SK-N-MC (cell line): ENCODE data around the gene ZNF804B.

ENCODE experiments used
- EZH2 ChIP-seq: fragments of 200-600 bp; sonication (generic); IDR thresholded peaks from one replicate; pipeline ENCODE4 v1.6.1; 2017; ENCODE audit warnings: antibody characterized with exemption
- FOXP2 ChIP-seq: optimal IDR thresholded peaks from 2 replicates; pipeline ENCODE3; 2011; ENCODE audit warnings: mild to moderate bottlenecking, moderate library complexity; ENCODE audit not compliant: insufficient read depth; ENCODE audit errors: extremely low read length, control extremely low read depth
- POLR2AphosphoS5 ChIP-seq: IDR thresholded peaks from 2 replicates; pipeline ENCODE4 v1.6.1; 2012; ENCODE audit warnings: mild to moderate bottlenecking, low read depth, low read length, borderline replicate concordance

DNA sequence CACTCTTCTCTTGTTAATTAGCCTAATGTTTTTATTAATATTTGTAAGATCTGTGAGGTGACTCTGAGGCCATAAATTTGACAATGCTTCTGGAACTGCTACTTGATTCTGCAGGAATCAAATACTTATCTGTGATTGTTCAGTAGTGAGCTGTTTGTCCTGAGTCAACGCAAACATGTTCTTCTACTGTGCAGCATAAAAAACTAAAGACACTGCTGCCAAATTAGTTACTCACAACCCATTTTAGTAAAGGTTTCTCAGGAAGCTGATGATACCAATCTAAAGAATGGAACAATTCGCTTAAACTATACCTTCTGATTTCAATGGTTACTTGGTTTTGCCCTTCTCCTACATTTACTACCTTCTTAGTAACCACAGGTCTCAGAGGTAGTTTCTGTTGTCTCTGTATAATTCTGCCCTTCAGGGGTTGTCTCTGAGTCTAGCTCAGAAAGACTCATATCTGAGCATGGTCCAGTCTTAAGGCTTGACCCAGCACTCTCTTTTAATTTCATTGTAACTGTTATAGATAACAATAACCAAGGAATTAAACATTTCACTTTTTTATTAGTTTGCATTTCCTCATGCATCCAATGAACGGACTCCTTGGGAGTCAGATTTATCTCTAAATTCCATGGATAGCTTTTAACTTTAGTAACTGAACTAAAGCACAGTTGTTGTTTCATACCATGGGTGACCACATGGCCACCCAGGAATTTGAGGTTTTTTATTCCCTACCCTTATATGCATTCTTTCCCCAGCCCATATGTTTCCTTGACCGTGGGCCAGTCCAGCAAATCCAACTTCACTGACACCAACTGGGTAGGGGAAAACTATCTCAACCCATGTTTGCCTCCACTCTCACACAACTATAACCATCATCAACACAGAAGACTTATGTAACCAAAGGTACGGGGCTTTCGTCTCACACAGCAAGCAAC, 345.5 kb downstream of the ZNF804B start:
- TF ChIP-seq POLR2AphosphoS5 (no peak), EZH2 (no peak), FOXP2 (no peak)
